Trophoblast cell (in vitro differentiated cells and primary cell): ENCODE results near the gene FAM3C. TPM values are rescaled to one million over a fixed set of nuclear protein-coding genes. Genes with fewer than 3 reads are reported as not detected.
A peak's percentile ranks its signal among the peaks of the same experiment; 100 is the strongest.
"Not testable (repeated sequence)": the region's sequence is repeated elsewhere in the genome, so short reads cannot be mapped to it uniquely, and the experiment has no call there.

Source experiments
- DNase-seq, 2 donors: peaks; one replicate each; pipeline ENCODE4 v3.0.0-alpha.2; 2016
- H2AFZ ChIP-seq: 2 replicates; pipeline ENCODE4 v1.6.1; 2013; ENCODE audit warnings: low read length, moderate library complexity, mild to moderate bottlenecking; ENCODE audit not compliant: insufficient read depth, poor library complexity
- H2AK5ac ChIP-seq: 2 replicates; pipeline ENCODE4 v1.6.1; 2013; ENCODE audit warnings: mild to moderate bottlenecking, low read length
- H2BK120ac ChIP-seq: 2 replicates; pipeline ENCODE4 v1.6.1; 2013; ENCODE audit warnings: low read length, mild to moderate bottlenecking, moderate library complexity; ENCODE audit not compliant: insufficient read depth, poor library complexity
- H2BK12ac ChIP-seq: 2 replicates; pipeline ENCODE4 v1.6.1; 2013; ENCODE audit warnings: mild to moderate bottlenecking, low read length, moderate library complexity
- H2BK5ac ChIP-seq: 2 replicates; pipeline ENCODE4 v1.6.1; 2013; ENCODE audit warnings: low read length, low read depth, moderate library complexity, mild to moderate bottlenecking; ENCODE audit not compliant: poor library complexity
- H3K14ac ChIP-seq: 2 replicates; pipeline ENCODE4 v1.6.1; 2013; ENCODE audit warnings: mild to moderate bottlenecking, low read length
- H3K18ac ChIP-seq: 2 replicates; pipeline ENCODE4 v1.6.1; 2013; ENCODE audit warnings: mild to moderate bottlenecking, low read length
- H3K23ac ChIP-seq: 2 replicates; pipeline ENCODE4 v1.6.1; 2013; ENCODE audit warnings: low read length
- H3K27ac ChIP-seq: 2 replicates; pipeline ENCODE4 v1.5.1; 2013; ENCODE audit warnings: low read depth, mild to moderate bottlenecking, inconsistent platforms, low read length, moderate library complexity
- H3K27me3 ChIP-seq: 2 replicates; pipeline ENCODE4 v1.6.1; 2013; ENCODE audit warnings: inconsistent platforms, mild to moderate bottlenecking, low read length, moderate library complexity; ENCODE audit not compliant: insufficient read depth
- H3K36me3 ChIP-seq, 2 experiments: 1 replicate in 1 of 2; 2 replicates in 1 of 2; pipeline ENCODE4 v1.6.1; 2013; ENCODE audit warnings: low read length in 2 of 2, mild to moderate bottlenecking in 2 of 2, moderate library complexity in 1 of 2; ENCODE audit not compliant: insufficient read depth in 2 of 2, control insufficient read depth in 1 of 2
- H3K4ac ChIP-seq: 2 replicates; pipeline ENCODE4 v1.6.1; 2013; ENCODE audit warnings: low read depth, mild to moderate bottlenecking, low read length, moderate library complexity
- H3K4me1 ChIP-seq, 2 experiments: 1 replicate in 1 of 2; 2 replicates in 1 of 2; pipeline ENCODE4 v1.6.1; 2013; ENCODE audit warnings: low read length in 2 of 2, mild to moderate bottlenecking in 2 of 2, moderate library complexity in 1 of 2; ENCODE audit not compliant: insufficient read depth in 2 of 2, control insufficient read depth in 1 of 2
- H3K4me2 ChIP-seq: 2 replicates; pipeline ENCODE4 v1.6.1; 2013; ENCODE audit warnings: inconsistent platforms, mild to moderate bottlenecking, low read length, moderate library complexity
- H3K4me3 ChIP-seq: 2 replicates; pipeline ENCODE4 v1.5.1; 2013; ENCODE audit warnings: mild to moderate bottlenecking, low read depth, low read length, inconsistent platforms
- H3K79me1 ChIP-seq: one replicate; pipeline ENCODE4 v1.6.1; 2013; ENCODE audit warnings: low read length
- H3K79me2 ChIP-seq: 2 replicates; pipeline ENCODE4 v1.6.1; 2013; ENCODE audit warnings: low read length, mild to moderate bottlenecking; ENCODE audit not compliant: control insufficient read depth, insufficient read depth, poor library complexity
- H3K9ac ChIP-seq: 2 replicates; pipeline ENCODE4 v1.6.1; 2013; ENCODE audit warnings: mild to moderate bottlenecking, low read length
- H3K9me3 ChIP-seq: 2 replicates; pipeline ENCODE4 v1.6.1; 2013; ENCODE audit warnings: low read depth, mild to moderate bottlenecking, control low read depth, inconsistent platforms, low read length; ENCODE audit not compliant: insufficient read depth
- H4K12ac ChIP-seq: 2 replicates; pipeline ENCODE4 v1.6.1; 2013; ENCODE audit warnings: low read depth, mild to moderate bottlenecking, low read length, moderate library complexity
- H4K8ac ChIP-seq: 2 replicates; pipeline ENCODE4 v1.6.1; 2013; ENCODE audit warnings: low read depth, mild to moderate bottlenecking, low read length, moderate library complexity
- H4K91ac ChIP-seq: one replicate; pipeline ENCODE4 v1.6.1; 2013; ENCODE audit warnings: low read depth, mild to moderate bottlenecking, low read length, moderate library complexity
- WGBS: extraction: QIAGEN DNeasy Blood & Tissue Kit; methylation state at CpG from one replicate; pipeline ENCODE4 v1.1.7; 2013; ENCODE audit warnings: missing lambda C conversion rate; ENCODE audit not compliant: insufficient read length, insufficient coverage; ENCODE audit errors: extremely low coverage; 5-methylcytosine and 5-hydroxymethylcytosine counted together
- polyA plus RNA-seq: library from polyadenylated mRNA; stranded (reverse); fragments of 200-250 nt; gene quantifications from 2 replicates; pipeline ENCODE4 v1.2.3, GENCODE V29; 2013

FAM3C gene
- 61.0 and 61.4 TPM in 2 replicates for polyA plus RNA-seq

- H3K27ac ChIP-seq = peak within 1 kb of the TSS; percentile 79
- H4K12ac ChIP-seq = peak within 1 kb of the TSS; percentile 83
- peak within 1 kb of the TSS; percentile 94 for H4K8ac ChIP-seq
- no CpG with 5 or more reads among the region's 85 CpGs for WGBS
- H2BK12ac ChIP-seq = peak within 1 kb of the TSS; percentile 88
- peak within 1 kb of the TSS; percentile 89 for H2BK5ac ChIP-seq
- peak within 1 kb of the TSS; percentile 95 for H3K4me3 ChIP-seq
- H3K79me2 ChIP-seq = peaks cover 6% of the 10 kb centered on the region
- no peaks in the 10 kb centered on the region for H3K27me3 ChIP-seq
- H3K79me1 ChIP-seq = peaks cover 8% of the 10 kb centered on the region
- peak within 1 kb of the TSS; percentile 91 for H3K14ac ChIP-seq
- peak within 1 kb of the TSS; percentile 87 for H3K4ac ChIP-seq
- peaks cover 0 to 2% of the 10 kb centered on the region in 2 experiments for H3K4me1 ChIP-seq
- peak; percentile 94 to 97 for DNase-seq
- H2AK5ac ChIP-seq = peak within 1 kb of the TSS; percentile 64
- peak within 1 kb of the TSS; percentile 93 for H2AFZ ChIP-seq
- H2BK120ac ChIP-seq = peak within 1 kb of the TSS; percentile 95
- peak within 1 kb of the TSS; percentile 93 for H3K9ac ChIP-seq
- H3K36me3 ChIP-seq = peaks cover 0 to 2% of the 10 kb centered on the region in 2 experiments
- H3K9me3 ChIP-seq = no peaks in the 10 kb centered on the region
- peak within 1 kb of the TSS; percentile 90 for H3K4me2 ChIP-seq
- H3K18ac ChIP-seq = peak within 1 kb of the TSS; percentile 97
- peak within 1 kb of the TSS; percentile 82 for H4K91ac ChIP-seq
- H3K23ac ChIP-seq = no peak within 1 kb of the TSS
Observed at GRCh38 chr7:121395961-121396757, at the start of gene FAM3C. Gene FAM3C, minus strand, starts transcription at chr7:121396308. Its CDS starts 13,339 bp downstream, at chr7:121382969.

- Histone ChIP-seq H4K91ac (no peak overlapping the region), H3K9me3 (no peaks in the 10 kb centered on the region), H4K8ac (no peak overlapping the region), H3K79me2 (no peaks in the 10 kb centered on the region), H3K36me3 (no peaks in the 10 kb centered on the region), H2BK5ac (no peak overlapping the region), H2BK12ac (peak overlapping the region; percentile 11), H3K4me2 (no peak overlapping the region), H3K23ac (no peak overlapping the region), H2AK5ac (no peak overlapping the region), H4K12ac (no peak overlapping the region), H3K79me1 (peaks cover 2% of the 10 kb centered on the region), H3K4ac (no peak overlapping the region), H3K27me3 (no peaks in the 10 kb centered on the region), H3K14ac (no peak overlapping the region), H3K9ac (no peak overlapping the region), H3K4me1 (peaks cover 0 to 5% of the 10 kb centered on the region in 2 experiments), H2BK120ac (no peak overlapping the region), H3K18ac (no peak overlapping the region), H2AFZ (no peak overlapping the region), H3K27ac (no peak overlapping the region), H3K4me3 (no peak overlapping the region)
- no CpG with 5 or more reads among the region's 2 CpGs for WGBS
- DNase-seq = no peak
Observed at GRCh38 chr7:121442845-121443244, 46.7 kb upstream of the FAM3C start.

GRCh38 chr7:121440857-121441503 lies 44.9 kb upstream of the FAM3C start:
- H2BK120ac ChIP-seq = no peak overlapping the region
- no peak for DNase-seq
- WGBS = no CpG with 5 or more reads among the region's 18 CpGs

GRCh38 chr7:121438043-121438955 lies 42.2 kb upstream of the FAM3C start:
- H3K27me3 ChIP-seq, H2AK5ac ChIP-seq, H3K14ac ChIP-seq, H2BK12ac ChIP-seq, H4K91ac ChIP-seq, H3K79me1 ChIP-seq, H3K36me3 ChIP-seq, H2AFZ ChIP-seq, H2BK5ac ChIP-seq, H3K18ac ChIP-seq, H3K79me2 ChIP-seq, H3K4me3 ChIP-seq, H3K4ac ChIP-seq, H3K9me3 ChIP-seq, H3K9ac ChIP-seq, H3K23ac ChIP-seq: not testable (repeated sequence)
- H4K12ac ChIP-seq = peak overlapping the region; percentile 27
- peak overlapping the region; percentile 22 for H2BK120ac ChIP-seq
- peaks cover 2 to 12% of the 10 kb centered on the region in 2 experiments for H3K4me1 ChIP-seq
- peak overlapping the region; percentile 48 for H4K8ac ChIP-seq
- DNase-seq = peak; percentile 37 to 81
- peak overlapping the region; percentile 79 for H3K27ac ChIP-seq
- H3K4me2 ChIP-seq = peak overlapping the region; percentile 52
- WGBS = no CpG with 5 or more reads among the region's 12 CpGs

More at GRCh38 chr7:121440857-121441503, 44.9 kb upstream of the FAM3C start:
- Histone ChIP-seq H3K23ac (no peak overlapping the region), H2AFZ (no peak overlapping the region), H2BK12ac (no peak overlapping the region), H3K14ac (no peak overlapping the region), H3K79me1 (peaks cover 5% of the 10 kb centered on the region), H4K8ac (no peak overlapping the region), H3K36me3 (no peaks in the 10 kb centered on the region), H3K4me1 (peaks cover 2 to 12% of the 10 kb centered on the region in 2 experiments), H3K79me2 (no peaks in the 10 kb centered on the region), H3K4me2 (no peak overlapping the region), H4K12ac (no peak overlapping the region), H3K4me3 (no peak overlapping the region), H2AK5ac (peak overlapping the region; percentile 21), H3K4ac (no peak overlapping the region), H2BK5ac (no peak overlapping the region), H4K91ac (peak overlapping the region; percentile 53), H3K27ac (no peak overlapping the region), H3K27me3 (no peaks in the 10 kb centered on the region), H3K18ac (no peak overlapping the region), H3K9me3 (no peaks in the 10 kb centered on the region), H3K9ac (no peak overlapping the region)
